Esophagus muscularis mucosa (tissue), 4 donors: ENCODE measurements around the gene PLPPR3. TPM values are rescaled to one million over a fixed set of nuclear protein-coding genes. Genes with fewer than 3 reads are reported as not detected.

ENCODE experiments used
- DNase-seq: peaks from one replicate; pipeline ENCODE4 v3.0.0-alpha.2; 2017; ENCODE audit errors: extremely low spot score
- H3K27ac ChIP-seq, 4 donors: fragments of 200-600 bp; sonication (generic); replicated peaks in 1 of 4; 1 replicate in 3 of 4; 2 replicates in 1 of 4; pipeline ENCODE4 v1.5.1; 2016 to 2019; ENCODE audit warnings: mild to moderate bottlenecking in 1 of 4
- H3K27me3 ChIP-seq, 4 donors: fragments of 200-600 bp; sonication (generic); one replicate each; pipeline versions ENCODE4 v1.5.1 to v1.6.0; 2016 to 2019
- H3K36me3 ChIP-seq, 4 donors: fragments of 200-600 bp; sonication (generic); one replicate each; pipeline ENCODE4 v1.5.1; 2016 to 2019
- H3K4me1 ChIP-seq, 4 donors: fragments of 200-600 bp; sonication (generic); one replicate each; pipeline ENCODE4 v1.5.1; 2016 to 2019
- H3K4me3 ChIP-seq, 4 donors: fragments of 200-600 bp; sonication (generic); 1 replicate in 2 of 4; 2 replicates in 2 of 4; pipeline ENCODE4 v1.5.1; 2016 to 2019; ENCODE audit warnings: mild to moderate bottlenecking in 4 of 4, moderate library complexity in 1 of 4
- H3K9me3 ChIP-seq, 4 donors: fragments of 200-600 bp; sonication (generic); 1 replicate in 3 of 4; 2 replicates in 1 of 4; pipeline ENCODE4 v1.5.1; 2016 to 2019
- EP300 ChIP-seq: sonication (generic); formaldehyde crosslinking; IDR thresholded peaks from one replicate; pipeline ENCODE4 v1.6.1; 2017; ENCODE audit warnings: antibody characterized with exemption
- POLR2A ChIP-seq: fragments of 450-650 bp; IDR thresholded peaks from one replicate; pipeline ENCODE4 v1.6.1; 2017; ENCODE audit warnings: antibody characterized with exemption, moderate library complexity, mild to moderate bottlenecking, low read depth
- POLR2AphosphoS5 ChIP-seq, 2 donors: sonication (generic); formaldehyde crosslinking; IDR thresholded peaks; one replicate each; pipeline ENCODE4 v1.6.1; 2017; ENCODE audit warnings: antibody characterized with exemption in 2 of 2
- WGBS: methylation state at CpG from one replicate; pipeline ENCODE4 v1.1.5; 2018; 5-methylcytosine and 5-hydroxymethylcytosine counted together
- intact Hi-C: fragments of 100-400 bp; cut with DNase I; formaldehyde crosslinking; loops from one replicate; pipeline ENCODE4 v1.15.1; 2023
- small RNA-seq, 3 donors: library from RNA; depleted of rRNA; stranded (forward); fragments of <200 nt; gene quantifications; one replicate each; pipeline ENCODE3, GENCODE V24; 2016
- total RNA-seq, 4 donors: library from RNA; depleted of rRNA; stranded (reverse); fragments of >200 nt; gene quantifications; one replicate each; pipeline versions ENCODE4 v1.1.0 to v1.2.1, GENCODE V29; 2016
- TF ChIP-seq, protein P1 (sequence below), 3 experiments: fragments of 200-600 bp in 2 of 3; fragments of 450-650 bp in 1 of 3; sonication (generic) in 2 of 3; IDR thresholded peaks; one replicate each; pipeline ENCODE4 v1.5.1; 2017 to 2019; ENCODE audit warnings: antibody characterized with exemption in 3 of 3, mild to moderate bottlenecking in 2 of 3, moderate library complexity in 1 of 3

The PLPPR3 gene
- total RNA-seq, 4 donors from 2014 or later: not detected

DNA sequence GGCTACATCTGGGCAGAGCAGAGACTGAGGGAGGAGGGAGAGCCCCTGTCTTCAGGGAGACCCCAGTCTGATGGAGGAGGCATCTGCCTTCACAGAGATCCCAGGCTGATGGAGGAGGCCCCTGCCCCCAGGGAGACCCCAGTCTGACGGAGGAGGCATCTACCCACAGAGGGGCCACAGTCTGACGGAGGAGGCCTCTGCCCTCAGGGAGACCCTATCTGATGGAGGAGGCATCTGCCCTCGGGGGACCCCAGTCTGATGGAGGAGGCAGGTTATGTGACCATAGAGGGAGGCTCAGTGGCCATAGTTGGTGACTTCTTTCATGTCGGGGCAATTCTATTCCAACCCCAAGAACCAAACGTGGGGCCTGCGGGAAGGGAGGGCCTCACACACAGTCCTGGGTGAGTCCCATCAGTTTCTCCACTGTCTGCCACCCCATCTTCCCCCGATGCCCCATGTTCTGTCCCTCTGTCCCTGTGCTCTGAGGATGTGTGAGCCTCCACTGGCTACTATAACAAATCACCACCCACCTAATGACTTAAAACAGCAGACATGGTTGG lies 56.5 kb downstream of the PLPPR3 start:
- Histone ChIP-seq H3K27ac (no peak overlapping the region), H3K4me3 (no peak overlapping the region), H3K4me1 (peaks cover 0 to 1% (median under 1%) of the 10 kb centered on the region in 4 donors), H3K36me3 (no peaks in the 10 kb centered on the region), H3K9me3 (no peaks in the 10 kb centered on the region), H3K27me3 (peaks cover 0 to 53% (median 0%) of the 10 kb centered on the region in 4 donors)
- no CpG with 5 or more reads among the region's 7 CpGs for WGBS
- TF ChIP-seq, protein P1, sequence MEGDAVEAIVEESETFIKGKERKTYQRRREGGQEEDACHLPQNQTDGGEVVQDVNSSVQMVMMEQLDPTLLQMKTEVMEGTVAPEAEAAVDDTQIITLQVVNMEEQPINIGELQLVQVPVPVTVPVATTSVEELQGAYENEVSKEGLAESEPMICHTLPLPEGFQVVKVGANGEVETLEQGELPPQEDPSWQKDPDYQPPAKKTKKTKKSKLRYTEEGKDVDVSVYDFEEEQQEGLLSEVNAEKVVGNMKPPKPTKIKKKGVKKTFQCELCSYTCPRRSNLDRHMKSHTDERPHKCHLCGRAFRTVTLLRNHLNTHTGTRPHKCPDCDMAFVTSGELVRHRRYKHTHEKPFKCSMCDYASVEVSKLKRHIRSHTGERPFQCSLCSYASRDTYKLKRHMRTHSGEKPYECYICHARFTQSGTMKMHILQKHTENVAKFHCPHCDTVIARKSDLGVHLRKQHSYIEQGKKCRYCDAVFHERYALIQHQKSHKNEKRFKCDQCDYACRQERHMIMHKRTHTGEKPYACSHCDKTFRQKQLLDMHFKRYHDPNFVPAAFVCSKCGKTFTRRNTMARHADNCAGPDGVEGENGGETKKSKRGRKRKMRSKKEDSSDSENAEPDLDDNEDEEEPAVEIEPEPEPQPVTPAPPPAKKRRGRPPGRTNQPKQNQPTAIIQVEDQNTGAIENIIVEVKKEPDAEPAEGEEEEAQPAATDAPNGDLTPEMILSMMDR (IDR thresholded peaks at IDR 0.05): no peak
- TF ChIP-seq POLR2AphosphoS5 (IDR thresholded peaks at IDR 0.05): no peak
- intact Hi-C loops: loop anchor here (5.0 kb wide), 1 partner anchor 217 kb away; the partner anchor contains the start of gene WDR18
- DNase-seq: no peak

DNA sequence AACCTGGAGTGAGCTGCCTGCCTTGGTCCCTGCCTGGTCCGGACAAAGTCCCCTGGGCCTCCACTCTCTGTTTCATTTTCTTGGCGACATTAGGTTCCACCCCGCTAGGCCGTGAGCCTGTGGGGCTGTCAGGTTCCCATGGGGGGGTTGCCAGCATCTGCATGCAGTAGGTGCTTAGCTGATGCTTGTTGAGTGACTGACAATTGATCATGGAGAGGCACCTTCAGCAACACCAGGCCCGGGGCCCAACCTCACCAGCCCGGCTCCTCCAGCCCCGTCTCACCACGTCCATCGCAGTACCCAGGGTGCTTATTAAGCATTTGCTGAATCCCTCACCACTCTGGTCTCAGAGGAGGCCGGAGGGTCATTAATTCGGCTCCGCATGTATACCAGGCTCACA lies 57.5 kb downstream of the PLPPR3 start:
- Histone ChIP-seq H3K9me3 (no peaks in the 10 kb centered on the region), H3K27me3 (peaks cover 0 to 48% (median 0%) of the 10 kb centered on the region in 4 donors), H3K4me3 (no peak overlapping the region), H3K36me3 (no peaks in the 10 kb centered on the region), H3K27ac (no peak overlapping the region), H3K4me1 (no peaks in the 10 kb centered on the region)
- TF ChIP-seq, protein P1 (IDR thresholded peaks at IDR 0.05): no peak
- no peak for TF ChIP-seq POLR2A
- no peak for TF ChIP-seq POLR2AphosphoS5 (IDR thresholded peaks at IDR 0.05)
- TF ChIP-seq EP300: no peak
- WGBS: 90% methylated on average over 6 of the region's 12 CpGs
- intact Hi-C loops: no loop called here
- DNase-seq: no peak

DNA sequence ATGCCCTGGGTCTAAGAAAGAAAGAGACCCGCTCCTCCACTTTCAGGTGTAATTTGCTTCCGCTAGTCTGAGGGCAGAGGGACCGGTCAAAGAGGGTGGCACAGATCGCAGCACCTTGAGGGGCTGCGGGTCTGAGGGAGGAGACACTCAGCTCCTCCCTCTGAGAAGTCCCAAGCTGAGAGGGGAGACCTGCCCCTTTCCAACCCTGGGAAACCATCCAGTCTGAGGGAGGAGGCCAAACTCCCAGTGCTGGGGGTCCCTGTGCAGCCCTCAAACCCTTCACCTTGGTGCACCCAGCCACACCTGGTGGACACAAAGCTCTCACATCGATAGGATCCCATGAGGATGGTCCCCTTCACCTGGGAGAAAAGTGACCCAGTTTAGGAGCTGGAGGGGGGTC lies 57.9 kb downstream of the PLPPR3 start:
- WGBS: 90% methylated on average over 5 of the region's 6 CpGs
- TF ChIP-seq EP300 (no peak), POLR2A (no peak), POLR2AphosphoS5 (IDR thresholded peaks at IDR 0.05) (no peak)
- TF ChIP-seq, protein P1 (IDR thresholded peaks at IDR 0.05): no peak
- intact Hi-C loops: no loop called here

DNA sequence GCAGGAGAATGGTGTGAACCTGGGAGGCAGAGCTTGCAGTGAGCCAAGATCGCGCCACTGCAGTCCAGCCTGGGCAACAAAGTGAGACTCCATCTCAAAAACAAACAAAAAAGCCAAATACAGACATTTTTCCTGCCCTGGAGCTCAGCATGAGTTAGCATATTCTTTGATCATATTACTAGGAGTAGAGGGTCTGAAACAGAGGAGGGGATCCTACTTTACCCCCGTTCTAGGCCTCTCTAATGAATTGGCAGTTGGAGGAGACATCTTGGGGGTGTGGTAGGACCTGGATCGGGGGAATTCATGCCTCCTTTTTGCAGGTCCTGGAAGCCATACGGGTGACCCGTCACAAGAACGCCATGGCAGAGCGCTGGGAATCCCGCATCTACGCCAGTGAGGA lies 58.6 kb downstream of the PLPPR3 start:
- intact Hi-C loops: no loop called here
- WGBS: 92% methylated on average over 6 of the region's 10 CpGs
- TF ChIP-seq, protein P1 (IDR thresholded peaks at IDR 0.05): no peak
- TF ChIP-seq POLR2A (no peak), EP300 (no peak), POLR2AphosphoS5 (IDR thresholded peaks at IDR 0.05) (no peak)

More for the DNA sequence above, 57.9 kb downstream of the PLPPR3 start:
- H3K36me3 ChIP-seq: no peaks in the 10 kb centered on the region
- peaks cover 0 to 2% (median 0%) of the 10 kb centered on the region in 4 donors for H3K9me3 ChIP-seq
- no peak overlapping the region for H3K27ac ChIP-seq
- no peaks in the 10 kb centered on the region for H3K4me1 ChIP-seq
- peaks cover 0 to 44% (median 0%) of the 10 kb centered on the region in 4 donors for H3K27me3 ChIP-seq
- no peak overlapping the region for H3K4me3 ChIP-seq
- DNase-seq: no peak

More for the DNA sequence above, 58.6 kb downstream of the PLPPR3 start:
- Histone ChIP-seq H3K27ac (no peak overlapping the region), H3K4me3 (no peak overlapping the region), H3K4me1 (no peaks in the 10 kb centered on the region), H3K36me3 (no peaks in the 10 kb centered on the region), H3K27me3 (peaks cover 0 to 44% (median 0%) of the 10 kb centered on the region in 4 donors), H3K9me3 (peaks cover 0 to 9% (median 6%) of the 10 kb centered on the region in 4 donors)
- DNase-seq: no peak

Small RNAs within 50 kb of the gene (small RNA-seq; reads per million reads assigned to genes)
- gene MIR3187: 0 reads per million in 3 donors

Other genes with a start within 250 kb of the PLPPR3 start
- 100 to 1,000 TPM; 304 to 416 (median 362) TPM for gene BSG, start 249.4 kb downstream of the PLPPR3 start, total RNA-seq
- under 1 TPM; 0.19 to 0.50 (median 0.41) TPM for gene HCN2, start 232.1 kb downstream of the PLPPR3 start, total RNA-seq
- gene POLRMT, start 188.4 kb downstream of the PLPPR3 start, total RNA-seq: 10 to 100 TPM; 20.8 to 40.7 (median 30.4) TPM
- 1 to 10 TPM in 2 of 4 donors, under 1 TPM in 2; 0.50 to 2.1 (median 1.4) TPM for gene FGF22, start 182.1 kb downstream of the PLPPR3 start, total RNA-seq
- gene RNF126, start 158.7 kb downstream of the PLPPR3 start, total RNA-seq: 10 to 100 TPM; 41.5 to 63.5 (median 62.3) TPM
- gene FSTL3, start 145.6 kb downstream of the PLPPR3 start, total RNA-seq: 100 to 1,000 TPM; 115 to 226 (median 217) TPM
- gene PRSS57, start 126.5 kb downstream of the PLPPR3 start, total RNA-seq: under 1 TPM in 1 of 4 donors, not detected in 3; 0.34 TPM
- gene PALM, start 113.0 kb downstream of the PLPPR3 start, total RNA-seq: 100 to 1,000 TPM in 1 of 4 donors, 10 to 100 TPM in 3; 42.8 to 119 (median 70.8) TPM
- gene MISP, start 70.8 kb downstream of the PLPPR3 start, total RNA-seq: 1 to 10 TPM in 1 of 4 donors, not detected in 3; 2.0 TPM
- 100 to 1,000 TPM in 1 of 4 donors, 10 to 100 TPM in 3; 76.8 to 110 (median 95.3) TPM for gene PTBP1, start 24.5 kb downstream of the PLPPR3 start, total RNA-seq
- gene AZU1, start 5.9 kb upstream of the PLPPR3 start, total RNA-seq: 1 to 10 TPM in 1 of 4 donors, under 1 TPM in 1, not detected in 2; 0.40 to 1.3 TPM
- 1 to 10 TPM in 1 of 4 donors, not detected in 3; 1.2 TPM for gene PRTN3, start 19.0 kb upstream of the PLPPR3 start, total RNA-seq
- 1 to 10 TPM in 3 of 4 donors, under 1 TPM in 1; 0.45 to 3.3 (median 1.6) TPM for gene ELANE, start 30.3 kb upstream of the PLPPR3 start, total RNA-seq
- gene CFD, start 37.7 kb upstream of the PLPPR3 start, total RNA-seq: 1,000 to 10,000 TPM in 1 of 4 donors, 100 to 1,000 TPM in 3; 298 to 1,068 (median 643) TPM
- gene MED16, start 71.2 kb upstream of the PLPPR3 start, total RNA-seq: 10 to 100 TPM; 26.3 to 50.9 (median 37.2) TPM
- not detected for gene RNU6-9, start 71.5 kb upstream of the PLPPR3 start, total RNA-seq
- gene R3HDM4, start 91.3 kb upstream of the PLPPR3 start, total RNA-seq: 10 to 100 TPM; 32.0 to 52.5 (median 40.0) TPM
- not detected for gene KISS1R, start 95.4 kb upstream of the PLPPR3 start, total RNA-seq
- 1 to 10 TPM; 2.9 to 8.4 (median 5.0) TPM for gene ARID3A, start 104.1 kb upstream of the PLPPR3 start, total RNA-seq
- 10 to 100 TPM in 3 of 4 donors, 1 to 10 TPM in 1; 9.9 to 30.3 (median 28.4) TPM for gene WDR18, start 162.4 kb upstream of the PLPPR3 start, total RNA-seq
- under 1 TPM in 2 of 4 donors, not detected in 2; 0.13 to 0.17 TPM for gene GRIN3B, start 178.5 kb upstream of the PLPPR3 start, total RNA-seq
- 100 to 1,000 TPM; 129 to 187 (median 160) TPM for gene TMEM259, start 199.2 kb upstream of the PLPPR3 start, total RNA-seq
- gene RNU6-2, start 199.6 kb upstream of the PLPPR3 start, total RNA-seq: not detected
- gene CNN2, start 204.7 kb upstream of the PLPPR3 start, total RNA-seq: 10 to 100 TPM; 47.3 to 98.1 (median 81.3) TPM
- gene ABCA7, start 218.2 kb upstream of the PLPPR3 start, total RNA-seq: 1 to 10 TPM; 3.9 to 9.5 (median 6.9) TPM
- 10 to 100 TPM; 17.8 to 28.3 (median 21.2) TPM for gene ARHGAP45, start 245.2 kb upstream of the PLPPR3 start, total RNA-seq